ENCODE data around the gene LRPPRC. TPM values are rescaled to one million over a fixed set of nuclear protein-coding genes. Genes with fewer than 3 reads are reported as not detected.

Gene LRPPRC
- total RNA-seq, 4 donors from 2014 or later = 75.9 to 95.3 (median 81.5) TPM

- no peaks in the 10 kb centered on the region for H3K4me1 ChIP-seq
- H3K9me3 ChIP-seq = no peaks in the 10 kb centered on the region
- in situ Hi-C loops (cut with MboI; ENCODE audit: low sequenced_read_pairs in 4 of 4) = no loop called here
- no peak for TF ChIP-seq POLR2A (IDR thresholded peaks at IDR 0.05)
- no peak for TF ChIP-seq CTCF (IDR thresholded peaks at IDR 0.05 in 4 of 5, conservative IDR thresholded peaks at IDR 0.05 in 1 of 5)
- DNase-seq (no peak), ATAC-seq (no peak)
- H3K4me3 ChIP-seq = no peak overlapping the region
- H3K27ac ChIP-seq = no peak overlapping the region
- intact Hi-C loops (cut with DNase I; ENCODE audit: low total_unique reads) = no loop called here
- peaks cover 0 to 30% of the 10 kb centered on the region in 2 donors for H3K36me3 ChIP-seq
- no peaks in the 10 kb centered on the region for H3K27me3 ChIP-seq
Observed at GRCh38 chr2:43905871-43906270, 89.9 kb downstream of the LRPPRC start.

- no peak overlapping the region for H3K4me3 ChIP-seq
- intact Hi-C loops (cut with DNase I; ENCODE audit: low total_unique reads) (no loop called here), in situ Hi-C loops (cut with MboI; ENCODE audit: low sequenced_read_pairs in 4 of 4) (no loop called here)
- no peak for DNase-seq
- H3K9me3 ChIP-seq = no peaks in the 10 kb centered on the region
- H3K4me1 ChIP-seq = no peaks in the 10 kb centered on the region
- peaks cover 0 to 31% of the 10 kb centered on the region in 2 donors for H3K36me3 ChIP-seq
- H3K27me3 ChIP-seq = no peaks in the 10 kb centered on the region
- H3K27ac ChIP-seq = no peak overlapping the region
- no peak for ATAC-seq
- TF ChIP-seq CTCF (IDR thresholded peaks at IDR 0.05 in 4 of 5, conservative IDR thresholded peaks at IDR 0.05 in 1 of 5) (no peak), POLR2A (IDR thresholded peaks at IDR 0.05) (no peak)
Observed at GRCh38 chr2:43905371-43905803, 90.4 kb downstream of the LRPPRC start.

DNA sequence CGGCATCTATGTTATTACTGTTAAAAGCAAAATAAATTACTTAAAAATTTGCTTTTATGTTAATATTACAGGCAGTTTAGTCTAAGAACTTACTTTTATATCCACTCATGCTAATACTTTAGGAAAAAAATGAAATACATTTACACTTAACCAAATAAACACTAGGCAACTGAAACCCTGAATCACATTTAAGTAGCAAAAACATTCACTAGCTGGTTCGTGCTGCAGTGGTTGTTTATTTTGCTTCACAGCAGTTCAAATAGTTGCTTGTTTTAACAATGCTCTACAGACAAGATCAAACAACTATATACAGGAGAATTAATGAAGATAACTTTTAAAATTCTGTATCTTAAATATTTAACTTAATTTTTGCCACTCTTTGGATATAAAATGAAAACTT is 96.2 kb downstream of the LRPPRC start:
- no peak for ATAC-seq
- Histone ChIP-seq H3K27me3 (no peaks in the 10 kb centered on the region), H3K9me3 (no peaks in the 10 kb centered on the region), H3K27ac (no peak overlapping the region), H3K36me3 (peaks cover 0 to 48% of the 10 kb centered on the region in 2 donors), H3K4me3 (no peak overlapping the region), H3K4me1 (no peaks in the 10 kb centered on the region)
- in situ Hi-C loops (cut with MboI; ENCODE audit: low sequenced_read_pairs in 4 of 4) = no loop called here
- TF ChIP-seq POLR2A (IDR thresholded peaks at IDR 0.05) (no peak), CTCF (IDR thresholded peaks at IDR 0.05 in 4 of 5, conservative IDR thresholded peaks at IDR 0.05 in 1 of 5) (no peak)
- no peak for DNase-seq
- intact Hi-C loops (cut with DNase I; ENCODE audit: low total_unique reads) = no loop called here

DNA sequence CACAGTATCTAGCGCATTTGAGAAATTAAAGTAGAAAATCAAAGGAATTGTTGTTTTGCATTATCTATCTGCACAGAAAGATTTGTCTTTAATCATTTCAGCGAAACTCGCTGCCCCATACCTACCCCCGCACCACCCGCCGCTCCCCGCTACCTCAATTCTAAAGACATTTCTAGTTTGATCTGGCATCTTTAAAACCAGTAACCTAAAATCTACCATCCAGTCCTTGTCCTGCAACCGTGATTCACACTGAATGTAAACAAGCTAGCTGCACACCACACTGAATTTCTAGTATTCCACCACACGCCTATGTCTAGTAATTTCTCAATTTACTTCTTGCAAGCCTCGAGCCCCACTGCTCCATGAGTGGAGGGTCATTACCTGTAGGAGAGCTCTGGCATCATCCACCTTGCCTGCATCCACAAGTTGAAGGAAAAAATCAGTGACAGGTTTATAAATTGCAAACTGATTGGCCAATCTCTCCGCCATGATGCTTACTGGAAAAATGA is 96.9 kb downstream of the LRPPRC start:
- Histone ChIP-seq H3K4me3 (no peak overlapping the region), H3K27me3 (no peaks in the 10 kb centered on the region), H3K27ac (no peak overlapping the region), H3K4me1 (no peaks in the 10 kb centered on the region), H3K9me3 (no peaks in the 10 kb centered on the region), H3K36me3 (peaks cover 0 to 53% of the 10 kb centered on the region in 2 donors)
- in situ Hi-C loops (cut with MboI; ENCODE audit: low sequenced_read_pairs in 4 of 4) = no loop called here
- ATAC-seq (no peak), DNase-seq (no peak)
- TF ChIP-seq POLR2A (IDR thresholded peaks at IDR 0.05) (no peak), CTCF (IDR thresholded peaks at IDR 0.05 in 4 of 5, conservative IDR thresholded peaks at IDR 0.05 in 1 of 5) (no peak)
- intact Hi-C loops (cut with DNase I; ENCODE audit: low total_unique reads) = no loop called here

Measured in gastrocnemius medialis (tissue), 4 donors.